ENCODE data around the gene RAB11FIP5. TPM values are rescaled to one million over a fixed set of nuclear protein-coding genes. Genes with fewer than 3 reads are reported as not detected.

Gene RAB11FIP5
- total and polyA plus RNA-seq, 10 of the 15 experiments (the other 5 are each of a cell fraction or from before 2014, with no cell fraction given), result 0.03 to 0.20 (median 0.06) TPM; not detected in 6

DNA sequence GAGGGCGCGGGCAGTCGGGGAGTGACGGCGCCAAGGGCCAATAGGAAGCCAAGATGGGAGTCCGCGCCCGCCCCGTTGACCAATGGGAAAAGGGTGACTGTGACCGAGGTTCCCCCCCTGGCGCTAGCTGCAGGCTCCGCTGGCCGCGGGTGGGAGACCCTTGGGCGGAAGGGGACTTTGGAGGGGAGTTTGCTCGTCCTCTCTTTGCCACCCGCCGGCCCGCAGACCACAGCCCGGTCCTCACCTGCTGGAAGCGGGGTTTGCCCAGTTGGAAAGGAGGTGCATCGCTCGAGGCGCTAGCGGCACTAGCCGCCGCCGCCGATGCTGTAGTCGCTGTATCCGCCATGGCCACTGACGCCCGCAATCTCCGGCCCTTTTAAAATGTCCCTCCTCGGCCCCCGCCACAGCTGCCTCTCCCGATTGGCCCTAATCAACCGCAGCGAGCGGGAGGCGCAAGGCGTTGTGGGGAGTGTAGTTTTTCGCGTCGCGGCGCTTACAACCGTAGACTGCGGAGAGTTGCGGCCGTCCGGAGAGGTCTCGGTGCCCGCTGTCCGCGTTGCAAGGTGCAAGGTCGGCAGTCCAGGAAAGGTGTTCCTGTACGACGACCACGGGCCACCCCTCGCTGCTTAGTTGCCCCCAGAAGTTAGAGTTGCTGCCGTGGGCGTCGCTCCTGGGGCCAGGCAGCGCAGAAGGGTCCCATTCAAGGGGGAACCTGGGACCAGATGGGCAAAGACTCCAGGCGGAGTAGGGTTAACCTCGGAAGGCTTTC, 41.2 kb downstream of the RAB11FIP5 start, which contains the start of gene SFXN5 (continued):
- TF ChIP-seq EP300 (IDR thresholded peaks at IDR 0.05; ENCODE audit: borderline replicate concordance in 1 of 2, control insufficient read depth in 1 of 2, low read depth in 2 of 2, low read length in 2 of 2) (peak in 1 of 2 experiments; percentile 17; a peak in 1 of 4 replicates), NR2C1 (IDR thresholded peaks at IDR 0.05) (peak; percentile 21; the same call in 1 of the 2 replicates), KAT2A (conservative IDR thresholded peaks at IDR 0.05; ENCODE audit: control insufficient read depth, low read depth, low read length) (no peak), JUNB (IDR thresholded peaks at IDR 0.05) (no peak), ZSCAN29 (IDR thresholded peaks at IDR 0.05) (no peak), SMC3 (IDR thresholded peaks at IDR 0.05; ENCODE audit: borderline replicate concordance, low read length) (no peak), BHLHE40 (IDR thresholded peaks at IDR 0.05; ENCODE audit: borderline replicate concordance in 1 of 2, low read depth in 2 of 2, low read length in 1 of 2) (peak in 1 of 2 experiments; percentile 12; a peak in 1 of 4 replicates), STAT3 (IDR thresholded peaks at IDR 0.05; ENCODE audit: low read depth, low read length) (no peak), CHD1 (IDR thresholded peaks at IDR 0.05; ENCODE audit: low read depth, low read length) (no peak), MEF2B (IDR thresholded peaks at IDR 0.05; ENCODE audit: partially characterized antibody, poor library complexity, severe bottlenecking) (no peak), MTA2 (IDR thresholded peaks at IDR 0.05; ENCODE audit: low read depth) (peak; percentile 56; the same call in 1 of the 2 replicates), EGR1 (IDR thresholded peaks at IDR 0.05; ENCODE audit: borderline replicate concordance in 1 of 2, low read depth in 2 of 2, low read length in 2 of 2) (0 out of 3 replicates have a peak, but pooled peaks of 1 of the 2 experiments have one; percentile 49), EZH2 (IDR thresholded peaks at IDR 0.05; ENCODE audit: borderline replicate concordance, control insufficient read depth, low read depth, low read length) (no peak), ZBTB33 (IDR thresholded peaks at IDR 0.05) (no peak)
- TF ChIP-seq, protein P1, sequence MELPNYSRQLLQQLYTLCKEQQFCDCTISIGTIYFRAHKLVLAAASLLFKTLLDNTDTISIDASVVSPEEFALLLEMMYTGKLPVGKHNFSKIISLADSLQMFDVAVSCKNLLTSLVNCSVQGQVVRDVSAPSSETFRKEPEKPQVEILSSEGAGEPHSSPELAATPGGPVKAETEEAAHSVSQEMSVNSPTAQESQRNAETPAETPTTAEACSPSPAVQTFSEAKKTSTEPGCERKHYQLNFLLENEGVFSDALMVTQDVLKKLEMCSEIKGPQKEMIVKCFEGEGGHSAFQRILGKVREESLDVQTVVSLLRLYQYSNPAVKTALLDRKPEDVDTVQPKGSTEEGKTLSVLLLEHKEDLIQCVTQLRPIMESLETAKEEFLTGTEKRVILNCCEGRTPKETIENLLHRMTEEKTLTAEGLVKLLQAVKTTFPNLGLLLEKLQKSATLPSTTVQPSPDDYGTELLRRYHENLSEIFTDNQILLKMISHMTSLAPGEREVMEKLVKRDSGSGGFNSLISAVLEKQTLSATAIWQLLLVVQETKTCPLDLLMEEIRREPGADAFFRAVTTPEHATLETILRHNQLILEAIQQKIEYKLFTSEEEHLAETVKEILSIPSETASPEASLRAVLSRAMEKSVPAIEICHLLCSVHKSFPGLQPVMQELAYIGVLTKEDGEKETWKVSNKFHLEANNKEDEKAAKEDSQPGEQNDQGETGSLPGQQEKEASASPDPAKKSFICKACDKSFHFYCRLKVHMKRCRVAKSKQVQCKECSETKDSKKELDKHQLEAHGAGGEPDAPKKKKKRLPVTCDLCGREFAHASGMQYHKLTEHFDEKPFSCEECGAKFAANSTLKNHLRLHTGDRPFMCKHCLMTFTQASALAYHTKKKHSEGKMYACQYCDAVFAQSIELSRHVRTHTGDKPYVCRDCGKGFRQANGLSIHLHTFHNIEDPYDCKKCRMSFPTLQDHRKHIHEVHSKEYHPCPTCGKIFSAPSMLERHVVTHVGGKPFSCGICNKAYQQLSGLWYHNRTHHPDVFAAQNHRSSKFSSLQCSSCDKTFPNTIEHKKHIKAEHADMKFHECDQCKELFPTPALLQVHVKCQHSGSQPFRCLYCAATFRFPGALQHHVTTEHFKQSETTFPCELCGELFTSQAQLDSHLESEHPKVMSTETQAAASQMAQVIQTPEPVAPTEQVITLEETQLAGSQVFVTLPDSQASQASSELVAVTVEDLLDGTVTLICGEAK (IDR thresholded peaks at IDR 0.05; ENCODE audit: borderline replicate concordance), result no peak; the same call in 1 of the 2 replicates
- TF ChIP-seq, protein P2, sequence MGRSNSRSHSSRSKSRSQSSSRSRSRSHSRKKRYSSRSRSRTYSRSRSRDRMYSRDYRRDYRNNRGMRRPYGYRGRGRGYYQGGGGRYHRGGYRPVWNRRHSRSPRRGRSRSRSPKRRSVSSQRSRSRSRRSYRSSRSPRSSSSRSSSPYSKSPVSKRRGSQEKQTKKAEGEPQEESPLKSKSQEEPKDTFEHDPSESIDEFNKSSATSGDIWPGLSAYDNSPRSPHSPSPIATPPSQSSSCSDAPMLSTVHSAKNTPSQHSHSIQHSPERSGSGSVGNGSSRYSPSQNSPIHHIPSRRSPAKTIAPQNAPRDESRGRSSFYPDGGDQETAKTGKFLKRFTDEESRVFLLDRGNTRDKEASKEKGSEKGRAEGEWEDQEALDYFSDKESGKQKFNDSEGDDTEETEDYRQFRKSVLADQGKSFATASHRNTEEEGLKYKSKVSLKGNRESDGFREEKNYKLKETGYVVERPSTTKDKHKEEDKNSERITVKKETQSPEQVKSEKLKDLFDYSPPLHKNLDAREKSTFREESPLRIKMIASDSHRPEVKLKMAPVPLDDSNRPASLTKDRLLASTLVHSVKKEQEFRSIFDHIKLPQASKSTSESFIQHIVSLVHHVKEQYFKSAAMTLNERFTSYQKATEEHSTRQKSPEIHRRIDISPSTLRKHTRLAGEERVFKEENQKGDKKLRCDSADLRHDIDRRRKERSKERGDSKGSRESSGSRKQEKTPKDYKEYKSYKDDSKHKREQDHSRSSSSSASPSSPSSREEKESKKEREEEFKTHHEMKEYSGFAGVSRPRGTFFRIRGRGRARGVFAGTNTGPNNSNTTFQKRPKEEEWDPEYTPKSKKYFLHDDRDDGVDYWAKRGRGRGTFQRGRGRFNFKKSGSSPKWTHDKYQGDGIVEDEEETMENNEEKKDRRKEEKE (IDR thresholded peaks at IDR 0.05), result no peak
- TF ChIP-seq, protein P3, sequence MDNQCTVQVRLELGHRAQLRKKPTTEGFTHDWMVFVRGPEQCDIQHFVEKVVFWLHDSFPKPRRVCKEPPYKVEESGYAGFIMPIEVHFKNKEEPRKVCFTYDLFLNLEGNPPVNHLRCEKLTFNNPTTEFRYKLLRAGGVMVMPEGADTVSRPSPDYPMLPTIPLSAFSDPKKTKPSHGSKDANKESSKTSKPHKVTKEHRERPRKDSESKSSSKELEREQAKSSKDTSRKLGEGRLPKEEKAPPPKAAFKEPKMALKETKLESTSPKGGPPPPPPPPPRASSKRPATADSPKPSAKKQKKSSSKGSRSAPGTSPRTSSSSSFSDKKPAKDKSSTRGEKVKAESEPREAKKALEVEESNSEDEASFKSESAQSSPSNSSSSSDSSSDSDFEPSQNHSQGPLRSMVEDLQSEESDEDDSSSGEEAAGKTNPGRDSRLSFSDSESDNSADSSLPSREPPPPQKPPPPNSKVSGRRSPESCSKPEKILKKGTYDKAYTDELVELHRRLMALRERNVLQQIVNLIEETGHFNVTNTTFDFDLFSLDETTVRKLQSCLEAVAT (IDR thresholded peaks at IDR 0.05), result peak; percentile 80
